ENCODE data around the gene BRDT. TPM values are rescaled to one million over a fixed set of nuclear protein-coding genes. Genes with fewer than 3 reads are reported as not detected.

BRDT gene
- total and polyA plus RNA-seq, 2 of the 8 experiments (the other 6 are each of a cell fraction or from before 2014, with no cell fraction given), result 0.08 TPM; not detected in 1

GRCh38 chr1:92004129-92004528, 54.9 kb downstream of the BRDT start:
- Histone ChIP-seq H3K18ac (ENCODE audit: extremely low read depth, low read length) (no peak overlapping the region), H3K23me2 (ENCODE audit: low read depth, low read length) (no peaks in the 10 kb centered on the region), H4K8ac (ENCODE audit: extremely low read depth, insufficient read depth, low read length) (no peak overlapping the region), H2BK5ac (ENCODE audit: low read depth, low read length) (no peak overlapping the region), H3K9me3 (ENCODE audit: insufficient read depth in 2 of 2, low read depth in 1 of 2, low read length in 1 of 2) (no peaks in the 10 kb centered on the region), H2BK12ac (ENCODE audit: low read depth, low read length) (no peak overlapping the region), H3K79me2 (ENCODE audit: control insufficient read depth in 1 of 2, insufficient read depth in 2 of 2, low read length in 2 of 2) (no peaks in the 10 kb centered on the region), H2BK120ac (replicated peaks; ENCODE audit: low read depth, low read length) (no peak overlapping the region), H3K79me1 (ENCODE audit: low read depth, low read length) (no peaks in the 10 kb centered on the region), H3K36me3 (ENCODE audit: control insufficient read depth in 2 of 4, insufficient read depth in 4 of 4, low read length in 3 of 4) (no peaks in the 10 kb centered on the region), H3K27me3 (replicated peaks in 1 of 4; ENCODE audit: control insufficient read depth in 3 of 4, extremely low read depth in 1 of 4, insufficient read depth in 3 of 4, low read length in 3 of 4) (no peaks in the 10 kb centered on the region), H3K4me2 (ENCODE audit: insufficient read depth in 1 of 2, low read depth in 2 of 2, low read length in 2 of 2) (no peak overlapping the region), H4K91ac (replicated peaks; ENCODE audit: insufficient read length, low read length) (no peak overlapping the region), H4K20me1 (replicated peaks in 1 of 2; ENCODE audit: control insufficient read depth in 1 of 2, insufficient read depth in 2 of 2, low read length in 2 of 2) (no peaks in the 10 kb centered on the region), H3K23ac (ENCODE audit: insufficient read length) (no peak overlapping the region), H3K14ac (ENCODE audit: insufficient read length) (no peak overlapping the region), H3K9ac (replicated peaks in 1 of 4; ENCODE audit: extremely low read depth in 1 of 4, low read depth in 3 of 4, low read length in 3 of 4) (no peak overlapping the region), H2BK15ac (ENCODE audit: low read length) (no peak overlapping the region), H3K4me3 (ENCODE audit: extremely low read depth in 1 of 4, insufficient read depth in 2 of 4, low read depth in 3 of 4, low read length in 4 of 4) (no peak overlapping the region), H3K56ac (replicated peaks; ENCODE audit: insufficient read length, low read depth, low read length) (no peak overlapping the region), H3K27ac (ENCODE audit: low read depth, low read length) (no peak overlapping the region), H4K5ac (ENCODE audit: insufficient read length, low read depth, low read length) (no peak overlapping the region), H2AK5ac (ENCODE audit: low read depth, low read length) (no peak overlapping the region), H3K4me1 (replicated peaks in 1 of 4; ENCODE audit: control insufficient read depth in 3 of 4, insufficient read depth in 4 of 4, low read length in 3 of 4) (no peaks in the 10 kb centered on the region), H2BK20ac (ENCODE audit: low read length) (no peak overlapping the region), H2AFZ (ENCODE audit: low read length) (no peak overlapping the region), H3K4ac (replicated peaks; ENCODE audit: insufficient read length, low read depth, low read length) (no peak overlapping the region)
- no peak for DNase-seq (ENCODE audit: low read depth in 1 of 2, low spot score in 2 of 2)
- CTCF ChIA-PET (ENCODE audit: partially characterized antibody), result interaction anchor here (2.1 kb wide), 1 partner anchor 287 kb away, joined by 6 read pairs; no protein-coding TSS in a partner anchor
- no peak for FAIRE-seq
- POLR2A ChIA-PET (ENCODE audit: partially characterized antibody), result no interaction called here
- TF ChIP-seq JUND (IDR thresholded peaks at IDR 0.05; ENCODE audit: low read length) (no peak), KDM5A (IDR thresholded peaks at IDR 0.05; ENCODE audit: low read length) (no peak), RBBP5 (IDR thresholded peaks at IDR 0.05; ENCODE audit: borderline replicate concordance, low read depth, low read length) (no peak), KDM4A (IDR thresholded peaks at IDR 0.05; ENCODE audit: low read depth, low read length, severe bottlenecking) (no peak), CTCF (IDR thresholded peaks at IDR 0.05; ENCODE audit: control extremely low read depth in 1 of 3, insufficient read depth in 1 of 3, low read depth in 1 of 3, low read length in 3 of 3) (no peak), POU5F1 (IDR thresholded peaks at IDR 0.05; ENCODE audit: low read depth, low read length) (no peak), RXRA (IDR thresholded peaks at IDR 0.05; ENCODE audit: insufficient read depth, low read depth, low read length) (no peak), MAX (IDR thresholded peaks at IDR 0.05) (no peak), RFX5 (IDR thresholded peaks at IDR 0.05; ENCODE audit: borderline replicate concordance, low read depth, low read length) (no peak), SP2 (IDR thresholded peaks at IDR 0.05; ENCODE audit: low read length) (no peak), ATF3 (IDR thresholded peaks at IDR 0.05; ENCODE audit: insufficient read depth, low read depth, low read length) (no peak), KDM1A (IDR thresholded peaks at IDR 0.05; ENCODE audit: borderline replicate concordance, low read length) (no peak)
